GM12875 (cell line): Measurements from ENCODE around the gene ZNF564.

Source experiments
- H3K4me3 ChIP-seq: one replicate; pipeline ENCODE4 v1.5.1; 2011; ENCODE audit warnings: low read depth, low read length, control low read depth
- TF ChIP-seq, protein P1 (sequence below): IDR thresholded peaks from 2 replicates; pipeline ENCODE4 v1.5.1; 2011; ENCODE audit warnings: low read depth, mild to moderate bottlenecking, control low read depth, inconsistent platforms, low read length, moderate library complexity, borderline replicate concordance; ENCODE audit not compliant: insufficient read depth

The ZNF564 gene

DNA sequence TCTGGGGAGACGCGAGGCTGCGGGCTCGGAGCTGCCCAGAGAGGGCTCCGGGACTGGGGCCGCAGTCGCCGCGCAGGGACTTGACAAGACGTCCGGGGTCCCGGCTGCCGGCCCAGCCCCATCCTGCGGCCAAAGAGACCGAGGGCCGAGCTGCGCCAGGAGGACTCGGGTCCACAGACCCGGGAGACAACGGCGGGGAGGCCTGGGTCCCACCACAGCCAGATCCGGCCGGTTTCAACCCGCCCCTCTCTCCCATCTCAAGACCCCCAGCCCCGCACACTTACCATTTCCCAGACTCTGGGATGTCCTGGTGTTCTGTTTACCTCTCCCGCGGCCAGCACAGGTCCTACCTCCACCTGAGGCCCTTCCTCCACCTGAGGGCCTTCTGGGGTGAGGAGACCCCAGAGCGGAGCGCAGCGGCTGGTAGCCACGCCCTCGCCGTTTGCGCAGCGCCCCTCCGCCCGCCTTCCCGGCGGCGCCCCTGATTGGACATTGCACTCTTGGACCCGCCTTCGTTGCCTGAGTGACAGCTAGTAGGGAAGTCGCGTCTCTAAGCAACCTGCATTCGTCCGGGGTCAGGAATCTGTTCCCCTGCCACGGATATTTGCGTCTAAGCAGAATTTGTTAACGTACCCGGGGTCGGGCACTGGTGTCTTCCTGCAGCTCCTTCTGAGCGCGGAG is 66.8 kb downstream of the ZNF564 start, which contains the start of gene ZNF709:
ZNF709 (minus strand) TSS at position 446 of the 681 bp plus-strand sequence; CDS start at position 287, 159 bp downstream.
- peak within 1 kb of the TSS; percentile 86 for H3K4me3 ChIP-seq

GRCh38 chr19:12484011-12484370 is 67.3 kb downstream of the ZNF564 start:
- peak overlapping the region; percentile 86 for H3K4me3 ChIP-seq
- TF ChIP-seq, protein P1, sequence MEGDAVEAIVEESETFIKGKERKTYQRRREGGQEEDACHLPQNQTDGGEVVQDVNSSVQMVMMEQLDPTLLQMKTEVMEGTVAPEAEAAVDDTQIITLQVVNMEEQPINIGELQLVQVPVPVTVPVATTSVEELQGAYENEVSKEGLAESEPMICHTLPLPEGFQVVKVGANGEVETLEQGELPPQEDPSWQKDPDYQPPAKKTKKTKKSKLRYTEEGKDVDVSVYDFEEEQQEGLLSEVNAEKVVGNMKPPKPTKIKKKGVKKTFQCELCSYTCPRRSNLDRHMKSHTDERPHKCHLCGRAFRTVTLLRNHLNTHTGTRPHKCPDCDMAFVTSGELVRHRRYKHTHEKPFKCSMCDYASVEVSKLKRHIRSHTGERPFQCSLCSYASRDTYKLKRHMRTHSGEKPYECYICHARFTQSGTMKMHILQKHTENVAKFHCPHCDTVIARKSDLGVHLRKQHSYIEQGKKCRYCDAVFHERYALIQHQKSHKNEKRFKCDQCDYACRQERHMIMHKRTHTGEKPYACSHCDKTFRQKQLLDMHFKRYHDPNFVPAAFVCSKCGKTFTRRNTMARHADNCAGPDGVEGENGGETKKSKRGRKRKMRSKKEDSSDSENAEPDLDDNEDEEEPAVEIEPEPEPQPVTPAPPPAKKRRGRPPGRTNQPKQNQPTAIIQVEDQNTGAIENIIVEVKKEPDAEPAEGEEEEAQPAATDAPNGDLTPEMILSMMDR = no peak

More for the DNA sequence above, 66.8 kb downstream of the ZNF564 start, which contains the start of gene ZNF709:
- TF ChIP-seq, protein P1 = no peak

- TF ChIP-seq, protein P1 = no peak
- H3K4me3 ChIP-seq = no peak overlapping the region
Observed at GRCh38 chr19:12482509-12482886, 68.8 kb downstream of the ZNF564 start.

GRCh38 chr19:12481781-12482508 is 69.3 kb downstream of the ZNF564 start:
- TF ChIP-seq, protein P1 = no peak
- no peak overlapping the region for H3K4me3 ChIP-seq

- TF ChIP-seq, protein P1 = no peak
Observed at GRCh38 chr19:12478234-12478941, 72.9 kb downstream of the ZNF564 start.

More at GRCh38 chr19:12478234-12478941, 72.9 kb downstream of the ZNF564 start:
- H3K4me3 ChIP-seq = no peak overlapping the region
